ENCODE results near the gene ADCY1.

The ADCY1 gene

DNA sequence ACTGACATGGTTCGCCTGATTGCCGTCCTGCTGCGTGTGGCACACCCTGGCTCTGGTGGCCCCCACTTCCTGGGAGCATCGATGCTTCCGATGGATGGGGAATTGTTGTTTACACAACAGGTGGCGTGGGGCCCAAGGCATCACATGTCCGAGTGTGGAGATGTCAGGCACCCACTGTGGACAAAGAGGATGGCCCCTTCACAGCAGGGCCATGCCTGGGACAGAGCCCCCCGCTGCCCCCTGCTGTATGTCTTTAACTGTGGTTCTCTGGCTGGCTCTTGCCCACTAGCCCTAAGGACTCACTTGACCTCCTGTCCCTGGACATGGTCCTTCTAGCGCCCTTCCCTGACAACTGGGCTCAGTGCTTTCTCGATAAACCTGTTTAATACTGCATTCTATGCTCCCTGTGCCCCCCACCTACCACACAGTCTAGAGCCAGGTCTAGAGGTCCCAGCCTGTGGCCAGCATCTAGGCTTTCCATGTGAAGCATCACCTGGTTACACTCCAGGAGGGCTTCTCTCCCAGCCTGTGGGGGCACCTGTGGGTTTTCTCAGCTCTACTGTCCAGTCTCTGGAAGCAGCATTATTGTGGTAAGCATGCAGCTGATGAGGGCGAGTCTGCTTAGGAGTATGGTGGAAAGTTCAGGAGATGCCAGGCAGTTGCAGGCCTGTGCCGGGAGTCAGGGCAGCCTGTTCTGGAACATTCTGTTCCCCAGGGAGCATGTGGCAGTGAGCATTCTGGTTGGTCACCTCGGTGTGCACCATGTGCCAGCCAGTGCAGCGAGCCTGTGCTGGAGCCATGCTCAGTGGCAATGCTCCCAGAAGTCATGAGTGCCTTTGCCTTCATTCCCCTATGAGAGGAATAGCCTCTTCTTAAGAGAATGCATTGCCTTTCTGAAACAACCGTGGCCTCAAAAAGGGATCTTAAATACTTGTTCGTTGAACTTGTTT is 10.4 kb downstream of the ADCY1 start:
- no peak overlapping the region for H3K4me3 ChIP-seq (ENCODE audit: low read depth, low read length)
- TF ChIP-seq, protein P1, sequence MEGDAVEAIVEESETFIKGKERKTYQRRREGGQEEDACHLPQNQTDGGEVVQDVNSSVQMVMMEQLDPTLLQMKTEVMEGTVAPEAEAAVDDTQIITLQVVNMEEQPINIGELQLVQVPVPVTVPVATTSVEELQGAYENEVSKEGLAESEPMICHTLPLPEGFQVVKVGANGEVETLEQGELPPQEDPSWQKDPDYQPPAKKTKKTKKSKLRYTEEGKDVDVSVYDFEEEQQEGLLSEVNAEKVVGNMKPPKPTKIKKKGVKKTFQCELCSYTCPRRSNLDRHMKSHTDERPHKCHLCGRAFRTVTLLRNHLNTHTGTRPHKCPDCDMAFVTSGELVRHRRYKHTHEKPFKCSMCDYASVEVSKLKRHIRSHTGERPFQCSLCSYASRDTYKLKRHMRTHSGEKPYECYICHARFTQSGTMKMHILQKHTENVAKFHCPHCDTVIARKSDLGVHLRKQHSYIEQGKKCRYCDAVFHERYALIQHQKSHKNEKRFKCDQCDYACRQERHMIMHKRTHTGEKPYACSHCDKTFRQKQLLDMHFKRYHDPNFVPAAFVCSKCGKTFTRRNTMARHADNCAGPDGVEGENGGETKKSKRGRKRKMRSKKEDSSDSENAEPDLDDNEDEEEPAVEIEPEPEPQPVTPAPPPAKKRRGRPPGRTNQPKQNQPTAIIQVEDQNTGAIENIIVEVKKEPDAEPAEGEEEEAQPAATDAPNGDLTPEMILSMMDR (IDR thresholded peaks at IDR 0.05; ENCODE audit: low read depth, low read length) = no peak

- H3K4me3 ChIP-seq (ENCODE audit: low read depth, low read length) = no peak overlapping the region
- TF ChIP-seq, protein P1 (IDR thresholded peaks at IDR 0.05; ENCODE audit: low read depth, low read length) = no peak
Observed at GRCh38 chr7:45585628-45586027, 11.5 kb downstream of the ADCY1 start.

DNA sequence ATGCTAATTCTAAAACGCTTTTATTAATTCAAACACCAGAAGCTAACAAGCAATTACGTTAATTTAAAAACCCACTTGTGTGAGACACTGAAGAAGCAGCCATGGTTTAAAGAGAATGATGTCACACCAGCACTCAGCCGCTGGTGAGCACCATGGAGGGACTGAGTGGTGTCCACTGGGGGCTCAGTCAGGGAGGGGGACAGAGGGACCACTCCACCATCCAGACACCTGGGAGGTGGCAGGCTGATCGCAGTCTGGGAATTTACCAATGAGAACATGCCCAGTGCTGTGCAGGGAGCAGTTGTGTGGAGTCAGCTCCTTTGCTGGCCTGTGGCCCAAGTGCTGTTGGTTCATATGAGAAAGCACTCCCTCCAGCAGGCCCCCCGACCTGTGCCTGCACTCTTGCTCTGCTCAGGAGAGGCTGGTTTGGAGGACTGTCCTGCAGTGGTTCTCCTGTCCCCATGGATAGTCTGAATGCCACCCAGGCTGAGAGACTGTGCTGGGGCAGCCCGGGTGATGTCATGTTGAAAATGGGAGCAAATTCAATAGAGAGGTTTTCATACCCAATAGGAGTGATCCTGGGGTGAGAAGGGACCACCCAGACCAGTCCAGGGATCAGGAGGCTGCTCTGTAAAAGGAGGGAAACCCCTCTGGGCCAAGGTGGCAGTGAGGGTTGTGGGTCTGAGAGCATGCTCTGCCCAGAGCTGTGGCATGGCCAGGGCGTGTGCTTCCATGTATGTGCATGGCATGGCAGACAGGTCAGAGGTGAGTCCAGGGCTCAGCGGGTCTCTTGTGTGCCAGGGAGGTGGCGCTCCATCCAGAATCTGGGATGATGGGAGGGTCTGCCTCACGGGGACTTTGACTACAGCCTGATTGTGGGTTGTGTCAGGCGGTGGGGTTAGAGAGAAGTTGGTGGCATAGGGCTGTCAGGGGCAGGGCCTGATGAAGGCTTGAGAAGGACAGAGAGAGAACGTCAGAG is 12.7 kb downstream of the ADCY1 start:
- TF ChIP-seq, protein P1 (IDR thresholded peaks at IDR 0.05; ENCODE audit: low read depth, low read length) = no peak
- H3K4me3 ChIP-seq (ENCODE audit: low read depth, low read length) = no peak overlapping the region

DNA sequence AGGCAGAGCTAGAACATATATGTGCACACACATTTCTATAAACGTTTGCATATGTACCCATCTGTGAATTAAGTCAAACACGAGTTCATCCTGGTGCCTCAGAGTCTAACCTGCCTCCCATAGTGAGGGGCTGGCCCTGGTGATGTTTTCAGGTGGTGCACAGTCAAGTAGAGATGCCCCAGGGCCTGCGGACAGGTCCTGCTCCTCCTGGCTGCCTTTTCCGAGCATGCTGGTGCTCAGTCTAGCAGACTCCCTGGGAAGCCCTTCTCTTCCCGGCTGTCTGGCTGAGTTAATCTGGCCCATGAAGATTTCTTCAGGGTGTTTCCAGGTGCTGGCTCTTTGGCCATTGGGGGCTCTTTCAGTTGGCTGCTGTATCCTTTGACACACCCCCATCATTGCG is 14.3 kb downstream of the ADCY1 start:
- TF ChIP-seq, protein P1 (IDR thresholded peaks at IDR 0.05; ENCODE audit: low read depth, low read length) = no peak
- H3K4me3 ChIP-seq (ENCODE audit: low read depth, low read length) = no peak overlapping the region

DNA sequence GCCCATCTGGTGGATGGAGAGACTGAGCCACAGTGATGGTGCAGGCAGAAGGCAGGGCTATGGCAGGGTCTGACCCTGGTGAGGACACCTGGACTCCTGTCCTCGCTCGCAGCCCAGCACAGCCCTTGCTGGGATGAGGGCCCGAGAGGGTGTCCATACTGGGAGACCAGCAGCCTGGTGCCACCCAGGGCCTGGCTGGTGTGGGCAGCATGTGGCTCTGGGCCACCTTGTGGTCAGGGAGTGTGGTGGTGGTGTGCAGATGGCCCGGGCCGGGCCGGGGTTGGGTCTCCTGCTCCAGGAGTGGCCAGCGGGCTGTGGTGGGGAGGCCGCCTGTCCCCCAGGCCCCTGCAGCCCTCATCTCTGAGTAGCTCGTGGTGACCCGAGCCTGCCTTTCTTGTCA is 14.9 kb downstream of the ADCY1 start:
- H3K4me3 ChIP-seq (ENCODE audit: low read depth, low read length) = no peak overlapping the region
- TF ChIP-seq, protein P1 (IDR thresholded peaks at IDR 0.05; ENCODE audit: low read depth, low read length) = no peak

DNA sequence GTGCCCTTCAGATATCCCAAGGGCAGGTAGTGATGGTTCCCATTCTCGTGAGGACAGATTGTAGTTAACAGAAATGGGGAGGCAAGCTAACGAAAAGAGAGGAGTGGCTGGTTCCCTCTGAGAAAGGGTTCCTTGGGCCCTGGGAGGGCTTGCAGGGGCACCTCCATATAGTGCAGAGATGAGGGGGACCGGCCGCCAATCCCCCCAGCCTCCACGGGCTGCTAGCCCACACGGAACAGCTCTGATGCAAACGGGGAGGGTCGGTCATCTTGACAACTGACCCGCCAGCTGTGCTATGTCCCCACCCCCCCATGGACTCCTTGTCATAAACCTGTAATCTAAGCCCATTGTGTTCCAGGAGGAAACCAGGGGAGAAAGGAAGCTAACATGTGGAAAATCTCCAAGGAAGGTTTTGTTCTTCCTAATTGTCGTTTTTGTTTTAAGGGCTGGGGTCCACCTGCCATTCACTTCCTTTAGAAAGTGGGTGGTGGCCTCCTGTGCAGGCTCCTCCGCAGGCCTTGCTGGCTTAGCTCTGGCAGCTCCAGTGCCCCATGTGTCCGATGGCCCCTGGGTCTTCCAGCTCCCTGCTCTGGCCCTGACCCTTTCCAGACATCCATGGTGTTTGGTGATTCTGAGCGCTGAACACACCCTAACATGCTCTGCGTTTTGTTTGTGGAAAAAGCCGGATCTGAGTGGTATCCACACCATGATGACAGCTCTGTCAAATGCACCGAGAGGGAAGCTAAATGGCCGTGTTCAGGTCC is 15.9 kb downstream of the ADCY1 start:
- TF ChIP-seq, protein P1 (IDR thresholded peaks at IDR 0.05; ENCODE audit: low read depth, low read length) = no peak
- H3K4me3 ChIP-seq (ENCODE audit: low read depth, low read length) = no peak overlapping the region
